ENCODE results near the gene CUL4A. TPM values are rescaled to one million over a fixed set of nuclear protein-coding genes. Genes with fewer than 3 reads are reported as not detected.
A peak's percentile ranks its signal among the peaks of the same experiment; 100 is the strongest.

The CUL4A gene
- total and polyA plus RNA-seq, 9 of the 15 experiments (the other 6 are each of a cell fraction or from before 2014, with no cell fraction given) = 21.1 to 92.0 (median 63.2) TPM

- peak; percentile 90 for TF ChIP-seq ATF3 (IDR thresholded peaks at IDR 0.05)
- TF ChIP-seq ATF3 (CRISPR knock-in tag; conservative IDR thresholded peaks at IDR 0.05) = no peak
- no peak for TF ChIP-seq ZFX (CRISPR knock-in tag; IDR thresholded peaks at IDR 0.05)
- TF ChIP-seq RERE (CRISPR knock-in tag; IDR thresholded peaks at IDR 0.05; ENCODE audit: borderline replicate concordance) = no peak
- no peak for TF ChIP-seq THRB (CRISPR knock-in tag; conservative IDR thresholded peaks at IDR 0.05)
- no peak for TF ChIP-seq BRD9 (IDR thresholded peaks at IDR 0.05; ENCODE audit: low read depth, partially characterized antibody)
- TF ChIP-seq ZNF41 (CRISPR knock-in tag; conservative IDR thresholded peaks at IDR 0.05) = no peak
- no peak for TF ChIP-seq CSDE1 (IDR thresholded peaks at IDR 0.05)
- TF ChIP-seq FOS (IDR thresholded peaks at IDR 0.05; ENCODE audit: extremely low read depth, insufficient read length) = peak; percentile 32
- peak; percentile 99 for TF ChIP-seq FOSL1 (tag; conservative IDR thresholded peaks at IDR 0.05)
- no peak for TF ChIP-seq CEBPB (tag; IDR thresholded peaks at IDR 0.05)
- no peak for TF ChIP-seq FUS (optimal IDR thresholded peaks at IDR 0.05; ENCODE audit: low read depth, low read length)
- TF ChIP-seq RBM25 (IDR thresholded peaks at IDR 0.05; ENCODE audit: low read depth, low read length, severe bottlenecking) = no peak
- TF ChIP-seq USF2 (CRISPR knock-in tag; IDR thresholded peaks at IDR 0.05) = no peak
- no peak for TF ChIP-seq DMBX1 (CRISPR knock-in tag; IDR thresholded peaks at IDR 0.05; ENCODE audit: borderline replicate concordance)
- TF ChIP-seq SMAD1 (IDR thresholded peaks at IDR 0.05; ENCODE audit: low read depth, low read length, partially characterized antibody) = no peak
- TF ChIP-seq KLF16 (IDR thresholded peaks at IDR 0.05) = no peak
- no peak for TF ChIP-seq ADNP (tag; IDR thresholded peaks at IDR 0.05)
- TF ChIP-seq NRF1 (conservative IDR thresholded peaks at IDR 0.05 in 1 of 2, IDR thresholded peaks at IDR 0.05 in 1 of 2) = 0 out of 4 replicates have a peak, but pooled peaks of 1 of the 2 experiments have one; percentile 17
- peak; percentile 21; the same call in 1 of the 2 replicates for TF ChIP-seq TEAD4 (IDR thresholded peaks at IDR 0.05; ENCODE audit: low read length)
- TF ChIP-seq TEAD4 (CRISPR knock-in tag; IDR thresholded peaks at IDR 0.05; ENCODE audit: borderline replicate concordance) = no peak
- TF ChIP-seq MAZ (CRISPR knock-in tag; conservative IDR thresholded peaks at IDR 0.05 in 1 of 2, IDR thresholded peaks at IDR 0.05 in 1 of 2) = no peak
Observed at GRCh38 chr13:113187263-113187669, 22.1 kb upstream of the CUL4A start (continued).

Data from K562 (cell line).